22Rv1 (cell line): Measurements from ENCODE around the gene ASAP2.

Experiments
- H3K27ac ChIP-seq: fragments of 450-650 bp; 2 replicates; pipeline ENCODE4 v1.5.1; 2017
- CTCF ChIP-seq: fragments of 450-650 bp; IDR thresholded peaks from 2 replicates; pipeline ENCODE4 v1.5.1; 2017; ENCODE audit warnings: mild to moderate bottlenecking
- ZFX ChIP-seq: fragments of 450-650 bp; IDR thresholded peaks from 2 replicates; pipeline ENCODE4 v1.6.1; 2017; ENCODE audit warnings: antibody characterized with exemption, borderline replicate concordance

Gene ASAP2

DNA sequence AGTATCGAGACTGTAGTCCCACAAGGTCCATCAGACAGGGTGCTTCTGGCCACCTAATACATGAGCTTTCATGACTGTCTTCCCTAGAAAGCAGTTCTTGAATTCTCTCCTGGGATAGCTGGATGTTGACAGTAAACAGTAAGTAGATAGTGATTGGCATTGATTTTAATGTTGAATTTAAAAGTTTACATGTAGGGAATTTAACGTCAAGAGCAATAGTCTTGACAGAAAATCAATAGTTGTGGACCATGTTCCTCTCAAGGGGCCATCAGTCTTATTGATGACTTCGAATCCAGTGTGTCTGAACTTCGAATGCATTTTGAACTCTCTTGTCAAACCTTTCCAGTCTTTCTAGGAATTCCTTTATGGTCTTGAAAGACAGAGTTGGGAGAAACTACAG, 152.9 kb downstream of the ASAP2 start:
- TF ChIP-seq CTCF (no peak), ZFX (no peak)
- no peak overlapping the region for H3K27ac ChIP-seq

- H3K27ac ChIP-seq, result no peak overlapping the region
- TF ChIP-seq ZFX, result no peak
- TF ChIP-seq CTCF, result no peak
Measured at GRCh38 chr2:9360110-9360509, 153.5 kb downstream of the ASAP2 start.

DNA sequence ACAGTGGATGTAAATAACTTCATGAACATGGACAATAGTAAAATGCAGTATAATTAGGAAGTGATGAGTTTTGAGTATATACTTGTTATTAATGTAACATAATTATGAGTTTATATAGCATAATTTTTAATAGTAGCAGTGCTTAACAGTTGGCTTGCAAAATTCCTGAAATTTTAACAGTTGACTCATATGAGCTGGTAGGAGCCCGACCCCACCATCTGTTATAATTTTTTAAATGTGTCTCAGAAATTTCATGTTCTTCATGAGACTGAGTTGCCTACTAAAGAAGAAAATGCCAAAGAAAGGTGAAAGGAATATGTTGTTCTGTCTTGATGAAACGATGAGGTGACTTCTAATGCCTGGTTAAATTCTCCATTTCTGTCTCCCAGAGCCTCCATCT, 154.1 kb downstream of the ASAP2 start:
- TF ChIP-seq ZFX, result no peak
- TF ChIP-seq CTCF, result no peak
- no peak overlapping the region for H3K27ac ChIP-seq

- no peak for TF ChIP-seq CTCF
- no peak for TF ChIP-seq ZFX
- no peak overlapping the region for H3K27ac ChIP-seq
Measured at GRCh38 chr2:9364373-9364772, 157.8 kb downstream of the ASAP2 start.

- no peak overlapping the region for H3K27ac ChIP-seq
- TF ChIP-seq CTCF (no peak), ZFX (no peak)
Measured at GRCh38 chr2:9364791-9365497, 158.3 kb downstream of the ASAP2 start.

GRCh38 chr2:9365498-9366019, 158.9 kb downstream of the ASAP2 start:
- no peak overlapping the region for H3K27ac ChIP-seq
- TF ChIP-seq CTCF (no peak), ZFX (no peak)

DNA sequence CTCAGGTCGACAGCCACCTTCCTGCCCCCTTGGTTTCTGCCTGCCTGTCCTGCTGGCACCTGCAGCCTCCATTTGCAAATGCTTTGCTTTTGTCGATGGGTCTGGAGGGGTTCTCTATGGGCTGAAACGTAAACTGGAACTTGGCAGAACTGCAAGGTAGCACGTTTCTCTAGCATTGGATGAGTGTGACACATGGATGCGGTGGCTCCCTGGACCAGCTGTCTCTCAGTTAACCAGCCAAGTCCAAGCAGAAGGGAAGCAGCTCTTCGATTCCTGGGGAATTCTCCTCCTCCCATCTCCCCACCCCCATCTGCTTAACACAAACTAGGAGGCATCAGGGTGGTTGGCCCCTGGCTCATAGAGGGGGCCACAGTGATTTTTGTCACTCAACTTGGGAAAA, 159.4 kb downstream of the ASAP2 start:
- no peak overlapping the region for H3K27ac ChIP-seq
- TF ChIP-seq ZFX (no peak), CTCF (no peak)
